Measurements from ENCODE around the gene PRKG1. TPM values are rescaled to one million over a fixed set of nuclear protein-coding genes. Genes with fewer than 3 reads are reported as not detected.
"Not testable (repeated sequence)": the region's sequence is repeated elsewhere in the genome, so short reads cannot be mapped to it uniquely, and the experiment has no call there.

Gene PRKG1
- total RNA-seq, 1 experiment from 2014 or later, result 1.7 TPM

- DNase-seq (ENCODE audit: low read depth), result no peak
Measured at GRCh38 chr10:51321300-51321699, 247.0 kb downstream of the PRKG1 start.

GRCh38 chr10:51321980-51322379, 247.7 kb downstream of the PRKG1 start:
- peak; percentile 15 for DNase-seq (ENCODE audit: low read depth)

- no peak for DNase-seq (ENCODE audit: low read depth)
Measured at GRCh38 chr10:51325649-51326048, 251.4 kb downstream of the PRKG1 start.

- no peak for DNase-seq (ENCODE audit: low read depth)
Measured at GRCh38 chr10:51326174-51326573, 251.9 kb downstream of the PRKG1 start.

GRCh38 chr10:51327432-51327831, 253.1 kb downstream of the PRKG1 start:
- no peak for DNase-seq (ENCODE audit: low read depth)

- no peak for DNase-seq (ENCODE audit: low read depth)
Measured at GRCh38 chr10:51340366-51340765, 266.1 kb downstream of the PRKG1 start.

GRCh38 chr10:51340845-51341610, 266.7 kb downstream of the PRKG1 start:
- DNase-seq (ENCODE audit: low read depth), result peak; percentile 63

GRCh38 chr10:51341745-51342144, 267.5 kb downstream of the PRKG1 start:
- DNase-seq (ENCODE audit: low read depth), result not testable (repeated sequence)

- peak; percentile 5 for DNase-seq (ENCODE audit: low read depth)
Measured at GRCh38 chr10:51342381-51342780, 268.1 kb downstream of the PRKG1 start.

- no peak for DNase-seq (ENCODE audit: low read depth)
Measured at GRCh38 chr10:51343391-51343790, 269.1 kb downstream of the PRKG1 start.

GRCh38 chr10:51344371-51344770, 270.1 kb downstream of the PRKG1 start:
- DNase-seq (ENCODE audit: low read depth), result no peak

- DNase-seq (ENCODE audit: low read depth), result no peak
Measured at GRCh38 chr10:51348622-51349021, 274.3 kb downstream of the PRKG1 start.

GRCh38 chr10:51357170-51357569, 282.9 kb downstream of the PRKG1 start:
- DNase-seq (ENCODE audit: low read depth), result no peak

GRCh38 chr10:51358227-51358626, 283.9 kb downstream of the PRKG1 start:
- no peak for DNase-seq (ENCODE audit: low read depth)

- DNase-seq (ENCODE audit: low read depth), result no peak
Measured at GRCh38 chr10:51363415-51363814, 289.1 kb downstream of the PRKG1 start.

- no peak for DNase-seq (ENCODE audit: low read depth)
Measured at GRCh38 chr10:51364674-51365073, 290.4 kb downstream of the PRKG1 start.

GRCh38 chr10:51366044-51366443, 291.8 kb downstream of the PRKG1 start:
- DNase-seq (ENCODE audit: low read depth), result no peak

GRCh38 chr10:51367127-51367526, 292.8 kb downstream of the PRKG1 start:
- DNase-seq (ENCODE audit: low read depth), result no peak

- DNase-seq (ENCODE audit: low read depth), result no peak
Measured at GRCh38 chr10:51367694-51368093, 293.4 kb downstream of the PRKG1 start.

GRCh38 chr10:51368943-51369342, 294.7 kb downstream of the PRKG1 start:
- no peak for DNase-seq (ENCODE audit: low read depth)

- peak; percentile 62 for DNase-seq (ENCODE audit: low read depth)
Measured at GRCh38 chr10:51369903-51370302, 295.6 kb downstream of the PRKG1 start.

GRCh38 chr10:51371743-51372142, 297.5 kb downstream of the PRKG1 start:
- DNase-seq (ENCODE audit: low read depth), result no peak

GRCh38 chr10:51375790-51376189, 301.5 kb downstream of the PRKG1 start:
- no peak for DNase-seq (ENCODE audit: low read depth)

Measured in M059J (cell line).